GM23248 (cell line): ENCODE measurements around the gene TICAM2. TPM values are rescaled to one million over a fixed set of nuclear protein-coding genes. Genes with fewer than 3 reads are reported as not detected.
A peak's percentile ranks its signal among the peaks of the same experiment; 100 is the strongest.

ENCODE experiments used
- DNase-seq: peaks from one replicate; pipeline ENCODE4 v3.0.0-alpha.2; 2015
- H2AFZ ChIP-seq: fragments of 200-600 bp; sonication (generic); 2 replicates; pipeline ENCODE4 v1.6.1; 2016; ENCODE audit warnings: antibody characterized with exemption
- H3F3A ChIP-seq: fragments of 200-600 bp; sonication (generic); 2 replicates; pipeline ENCODE4 v1.6.1; 2016; ENCODE audit warnings: mild to moderate bottlenecking, antibody characterized with exemption, mixed run types; ENCODE audit not compliant: insufficient read depth
- H3K27ac ChIP-seq: fragments of 200-600 bp; sonication (generic); 2 replicates; pipeline ENCODE4 v1.5.1; 2016; ENCODE audit warnings: mild to moderate bottlenecking
- H3K27me3 ChIP-seq: fragments of 200-600 bp; sonication (generic); replicated peaks from 2 replicates; pipeline ENCODE4 v1.6.1; 2016; ENCODE audit warnings: mild to moderate bottlenecking; ENCODE audit not compliant: insufficient read depth
- H3K36me3 ChIP-seq: fragments of 200-600 bp; sonication (generic); 2 replicates; pipeline ENCODE4 v1.6.1; 2016; ENCODE audit warnings: low read depth, mild to moderate bottlenecking
- H3K4me1 ChIP-seq: fragments of 200-600 bp; sonication (generic); 2 replicates; pipeline ENCODE4 v1.6.1; 2016; ENCODE audit warnings: mild to moderate bottlenecking; ENCODE audit not compliant: insufficient read depth
- H3K4me2 ChIP-seq: fragments of 200-600 bp; sonication (generic); one replicate; pipeline ENCODE4 v1.6.1; 2016; ENCODE audit warnings: mild to moderate bottlenecking; ENCODE audit not compliant: unreplicated experiment
- H3K4me3 ChIP-seq: fragments of 200-600 bp; sonication (generic); 2 replicates; pipeline ENCODE4 v1.5.1; 2016; ENCODE audit warnings: mild to moderate bottlenecking
- H3K79me2 ChIP-seq: fragments of 200-600 bp; sonication (generic); 2 replicates; pipeline ENCODE4 v1.6.1; 2016; ENCODE audit warnings: mild to moderate bottlenecking; ENCODE audit not compliant: insufficient read depth
- H3K9ac ChIP-seq: fragments of 200-600 bp; sonication (generic); 2 replicates; pipeline ENCODE4 v1.6.1; 2016; ENCODE audit warnings: mild to moderate bottlenecking
- H3K9me2 ChIP-seq: fragments of 200-600 bp; sonication (generic); 2 replicates; pipeline ENCODE4 v1.6.1; 2016; ENCODE audit warnings: mixed run types, mild to moderate bottlenecking, moderate library complexity; ENCODE audit not compliant: insufficient read depth
- H3K9me3 ChIP-seq: fragments of 200-600 bp; sonication (generic); one replicate; pipeline ENCODE4 v1.6.1; 2017; ENCODE audit warnings: low read depth
- H4K20me1 ChIP-seq: fragments of 200-600 bp; sonication (generic); 2 replicates; pipeline ENCODE4 v1.6.0; 2016; ENCODE audit not compliant: insufficient read depth
- EZH2 ChIP-seq: fragments of 200-600 bp; sonication (generic); IDR thresholded peaks from 2 replicates; pipeline ENCODE4 v1.6.1; 2018; ENCODE audit warnings: antibody characterized with exemption, mild to moderate bottlenecking; ENCODE audit not compliant: insufficient read depth, poor library complexity, severe bottlenecking
- EZH2phosphoT487 ChIP-seq: fragments of 200-600 bp; sonication (generic); IDR thresholded peaks from 2 replicates; pipeline ENCODE4 v1.6.1; 2018; ENCODE audit warnings: antibody characterized with exemption, moderate library complexity, mild to moderate bottlenecking, low read depth; ENCODE audit not compliant: insufficient read depth
- WGBS, 2 experiments: methylation state at CpG; one replicate each; pipeline ENCODE4 v1.1.6; 2015 to 2017; ENCODE audit warnings: low lambda C conversion rate in 2 of 2, low coverage in 1 of 2; ENCODE audit errors: missing lambda C conversion rate in 2 of 2; 5-methylcytosine and 5-hydroxymethylcytosine counted together
- in situ Hi-C: fragments of 300-500 bp; cut with MboI; formaldehyde crosslinking; loops from 2 replicates; pipeline ENCODE4 v1.15.0; 2020
- polyA plus RNA-seq: library from polyadenylated mRNA; unstranded; fragments of >200 nt; fragmentation: Nextera tagmentation; extraction: Ambion mirVana; gene quantifications from 2 replicates; pipeline ENCODE4 v1.2.1, GENCODE V29; 2016
- total RNA-seq: library from RNA; depleted of rRNA; stranded (reverse); fragments of >200 nt; shearing (Covaris generic); gene quantifications from 2 replicates; pipeline ENCODE4 v1.2.3, GENCODE V29; 2014

The TICAM2 gene
- total and polyA plus RNA-seq, 2 experiments from 2014 or later: 1.9 to 11.3 TPM

- H3K9ac ChIP-seq: peak overlapping the region; percentile 97
- H3K4me1 ChIP-seq: peaks cover 28% of the 10 kb centered on the region
- no peaks in the 10 kb centered on the region for H3K36me3 ChIP-seq
- no peaks in the 10 kb centered on the region for H3K9me3 ChIP-seq
- H3K4me2 ChIP-seq: peak overlapping the region; percentile 95
- no peak for TF ChIP-seq EZH2phosphoT487
- no peak for TF ChIP-seq EZH2
- peak overlapping the region; percentile 88 for H3K4me3 ChIP-seq
- peaks cover 85% of the 10 kb centered on the region for H3K79me2 ChIP-seq
- in situ Hi-C loops: loop anchor here (25.0 kb wide), 1 partner anchor 512 kb away; no protein-coding TSS in a partner anchor
- peaks cover 31% of the 10 kb centered on the region for H3F3A ChIP-seq
- peaks cover 6% of the 10 kb centered on the region; the same call in 1 of the 2 replicates for H4K20me1 ChIP-seq
- peak overlapping the region; percentile 84 for H3K27ac ChIP-seq
- no peak overlapping the region for H2AFZ ChIP-seq
- no peaks in the 10 kb centered on the region for H3K27me3 ChIP-seq
- H3K9me2 ChIP-seq: no peaks in the 10 kb centered on the region
- WGBS, 2 experiments: 11 to 15% methylated on average over 1 of the region's 1 CpG
- DNase-seq: peak; percentile 76
These were observed 2.8 kb downstream of the TICAM2 start for GRCh38 chr5:115599502-115599901.

GRCh38 chr5:115594128-115595047 lies 7.9 kb downstream of the TICAM2 start:
- Histone ChIP-seq H4K20me1 (peaks cover 11% of the 10 kb centered on the region; the same call in 1 of the 2 replicates), H3K27me3 (no peaks in the 10 kb centered on the region), H3K4me1 (peaks cover 11% of the 10 kb centered on the region), H2AFZ (no peak overlapping the region), H3K4me2 (no peak overlapping the region), H3K4me3 (no peak overlapping the region), H3K27ac (no peak overlapping the region), H3F3A (0 out of 2 replicates have a peak, but pooled peaks cover 4% of the 10 kb centered on the region), H3K9me3 (no peaks in the 10 kb centered on the region), H3K9me2 (no peaks in the 10 kb centered on the region), H3K79me2 (peaks cover 100% of the 10 kb centered on the region), H3K9ac (no peak overlapping the region), H3K36me3 (no peaks in the 10 kb centered on the region; the same call in 1 of the 2 replicates)
- WGBS, 2 experiments: 90 to 98% methylated on average over 2 of the region's 2 CpGs
- peak; percentile 37 for DNase-seq
- in situ Hi-C loops: loop anchor here (25.0 kb wide), 1 partner anchor 507 kb away; no protein-coding TSS in a partner anchor
- no peak for TF ChIP-seq EZH2
- TF ChIP-seq EZH2phosphoT487: no peak

- Histone ChIP-seq H3K9ac (no peak overlapping the region), H3F3A (peaks cover 14% of the 10 kb centered on the region; the same call in 1 of the 2 replicates)
- in situ Hi-C loops: loop anchor here (10.0 to 25.0 kb wide), 2 partner anchors 274 to 502 kb away; no protein-coding TSS in a partner anchor
These were observed 13.2 kb downstream of the TICAM2 start for GRCh38 chr5:115589043-115589442.

GRCh38 chr5:115588640-115589039 lies 13.6 kb downstream of the TICAM2 start:
- Histone ChIP-seq H2AFZ (no peak overlapping the region), H3K27me3 (no peaks in the 10 kb centered on the region), H4K20me1 (0 out of 2 replicates have a peak, but pooled peaks cover 4% of the 10 kb centered on the region), H3K4me3 (no peak overlapping the region), H3K36me3 (no peaks in the 10 kb centered on the region; the same call in none of the 2 replicates), H3K9me2 (no peaks in the 10 kb centered on the region), H3K27ac (no peak overlapping the region), H3K4me2 (no peak overlapping the region), H3K79me2 (peaks cover 98% of the 10 kb centered on the region), H3F3A (peaks cover 14% of the 10 kb centered on the region; the same call in 1 of the 2 replicates), H3K9ac (no peak overlapping the region), H3K9me3 (no peaks in the 10 kb centered on the region), H3K4me1 (peaks cover 6% of the 10 kb centered on the region)
- WGBS, 2 experiments: 81 to 84% methylated on average over 4 of the region's 4 CpGs
- DNase-seq: no peak
- TF ChIP-seq EZH2 (no peak), EZH2phosphoT487 (no peak)
- in situ Hi-C loops: loop anchor here (10.0 to 25.0 kb wide), 2 partner anchors 274 to 501 kb away; no protein-coding TSS in a partner anchor

More at GRCh38 chr5:115589043-115589442, 13.2 kb downstream of the TICAM2 start:
- H3K9me3 ChIP-seq: no peaks in the 10 kb centered on the region
- H3K36me3 ChIP-seq: no peaks in the 10 kb centered on the region; the same call in none of the 2 replicates
- H4K20me1 ChIP-seq: 0 out of 2 replicates have a peak, but pooled peaks cover 4% of the 10 kb centered on the region
- 77 to 83% methylated on average over 3 of the region's 3 CpGs for WGBS, 2 experiments
- no peak overlapping the region for H3K4me3 ChIP-seq
- H3K4me1 ChIP-seq: peaks cover 2% of the 10 kb centered on the region
- DNase-seq: no peak
- H3K4me2 ChIP-seq: no peak overlapping the region
- TF ChIP-seq EZH2phosphoT487 (no peak), EZH2 (no peak)
- H3K79me2 ChIP-seq: peaks cover 98% of the 10 kb centered on the region
- no peaks in the 10 kb centered on the region for H3K9me2 ChIP-seq
- H3K27ac ChIP-seq: no peak overlapping the region
- H3K27me3 ChIP-seq: no peaks in the 10 kb centered on the region
- no peak overlapping the region for H2AFZ ChIP-seq
